HL-60 (cell line): ENCODE measurements around the gene CCDC69.

Experiments used
- DNase-seq, 2 experiments: peaks; one replicate each; pipeline ENCODE4 v3.0.0-alpha.2; 2010 to 2020; ENCODE audit warnings: low read depth in 1 of 2, low spot score in 1 of 2
- H3K27ac ChIP-seq: fragments of 250-450 bp; sonication (Bioruptor Pico); replicated peaks from 2 replicates; pipeline ENCODE4 v1.5.1; 2020; ENCODE audit warnings: mild to moderate bottlenecking, moderate library complexity
- H3K27me3 ChIP-seq: fragments of 250-450 bp; sonication (Bioruptor Pico); 2 replicates; pipeline ENCODE4 v1.5.1; 2021; ENCODE audit warnings: mild to moderate bottlenecking, moderate library complexity; ENCODE audit not compliant: insufficient read depth, poor library complexity, severe bottlenecking
- H3K4me3 ChIP-seq: replicated peaks from 2 replicates; pipeline ENCODE4 v1.5.1; 2011; ENCODE audit warnings: mild to moderate bottlenecking, control low read depth, low read length; ENCODE audit not compliant: insufficient read depth
- GABPA ChIP-seq: IDR thresholded peaks from 2 replicates; pipeline ENCODE4 v1.6.1; 2012; ENCODE audit warnings: low read depth
- POLR2AphosphoS5 ChIP-seq: IDR thresholded peaks from 2 replicates; pipeline ENCODE4 v1.6.1; 2012; ENCODE audit warnings: low read depth
- SPI1 ChIP-seq: IDR thresholded peaks from 2 replicates; pipeline ENCODE4 v1.6.1; 2012; ENCODE audit warnings: low read depth, mild to moderate bottlenecking, borderline replicate concordance
- TF ChIP-seq, protein P1 (sequence below): IDR thresholded peaks from 2 replicates; pipeline ENCODE4 v1.6.1; 2012; ENCODE audit warnings: low read depth; ENCODE audit not compliant: insufficient replicate concordance
- TF ChIP-seq, protein P2 (sequence below): IDR thresholded peaks from one replicate; pipeline ENCODE4 v1.5.1; 2011; ENCODE audit warnings: low read length, control low read depth, inconsistent platforms; ENCODE audit not compliant: insufficient read depth

CCDC69 gene

DNA sequence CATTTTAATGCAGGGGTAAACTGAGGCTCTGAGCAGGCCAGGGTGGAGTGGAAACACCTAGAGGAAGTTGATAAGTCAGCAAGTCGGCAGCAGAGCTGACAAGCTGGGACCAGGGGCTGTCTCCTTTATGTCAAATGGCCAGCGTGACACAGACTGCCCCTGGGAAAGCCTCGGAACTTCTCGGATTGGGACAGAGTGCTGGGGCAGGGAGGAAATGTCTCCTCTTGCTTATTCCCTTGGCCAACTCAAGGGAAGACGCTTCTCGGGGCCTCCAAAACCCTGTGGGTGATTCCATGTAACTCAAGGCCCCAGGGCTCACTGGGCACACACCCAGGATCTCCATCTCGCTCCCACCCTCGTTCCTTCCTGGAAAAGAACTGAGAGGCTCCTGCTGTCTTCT lies 40.9 kb downstream of the CCDC69 start:
- TF ChIP-seq, protein P1, sequence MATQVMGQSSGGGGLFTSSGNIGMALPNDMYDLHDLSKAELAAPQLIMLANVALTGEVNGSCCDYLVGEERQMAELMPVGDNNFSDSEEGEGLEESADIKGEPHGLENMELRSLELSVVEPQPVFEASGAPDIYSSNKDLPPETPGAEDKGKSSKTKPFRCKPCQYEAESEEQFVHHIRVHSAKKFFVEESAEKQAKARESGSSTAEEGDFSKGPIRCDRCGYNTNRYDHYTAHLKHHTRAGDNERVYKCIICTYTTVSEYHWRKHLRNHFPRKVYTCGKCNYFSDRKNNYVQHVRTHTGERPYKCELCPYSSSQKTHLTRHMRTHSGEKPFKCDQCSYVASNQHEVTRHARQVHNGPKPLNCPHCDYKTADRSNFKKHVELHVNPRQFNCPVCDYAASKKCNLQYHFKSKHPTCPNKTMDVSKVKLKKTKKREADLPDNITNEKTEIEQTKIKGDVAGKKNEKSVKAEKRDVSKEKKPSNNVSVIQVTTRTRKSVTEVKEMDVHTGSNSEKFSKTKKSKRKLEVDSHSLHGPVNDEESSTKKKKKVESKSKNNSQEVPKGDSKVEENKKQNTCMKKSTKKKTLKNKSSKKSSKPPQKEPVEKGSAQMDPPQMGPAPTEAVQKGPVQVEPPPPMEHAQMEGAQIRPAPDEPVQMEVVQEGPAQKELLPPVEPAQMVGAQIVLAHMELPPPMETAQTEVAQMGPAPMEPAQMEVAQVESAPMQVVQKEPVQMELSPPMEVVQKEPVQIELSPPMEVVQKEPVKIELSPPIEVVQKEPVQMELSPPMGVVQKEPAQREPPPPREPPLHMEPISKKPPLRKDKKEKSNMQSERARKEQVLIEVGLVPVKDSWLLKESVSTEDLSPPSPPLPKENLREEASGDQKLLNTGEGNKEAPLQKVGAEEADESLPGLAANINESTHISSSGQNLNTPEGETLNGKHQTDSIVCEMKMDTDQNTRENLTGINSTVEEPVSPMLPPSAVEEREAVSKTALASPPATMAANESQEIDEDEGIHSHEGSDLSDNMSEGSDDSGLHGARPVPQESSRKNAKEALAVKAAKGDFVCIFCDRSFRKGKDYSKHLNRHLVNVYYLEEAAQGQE, result no peak
- TF ChIP-seq POLR2AphosphoS5 (no peak), GABPA (no peak), SPI1 (no peak)
- TF ChIP-seq, protein P2, sequence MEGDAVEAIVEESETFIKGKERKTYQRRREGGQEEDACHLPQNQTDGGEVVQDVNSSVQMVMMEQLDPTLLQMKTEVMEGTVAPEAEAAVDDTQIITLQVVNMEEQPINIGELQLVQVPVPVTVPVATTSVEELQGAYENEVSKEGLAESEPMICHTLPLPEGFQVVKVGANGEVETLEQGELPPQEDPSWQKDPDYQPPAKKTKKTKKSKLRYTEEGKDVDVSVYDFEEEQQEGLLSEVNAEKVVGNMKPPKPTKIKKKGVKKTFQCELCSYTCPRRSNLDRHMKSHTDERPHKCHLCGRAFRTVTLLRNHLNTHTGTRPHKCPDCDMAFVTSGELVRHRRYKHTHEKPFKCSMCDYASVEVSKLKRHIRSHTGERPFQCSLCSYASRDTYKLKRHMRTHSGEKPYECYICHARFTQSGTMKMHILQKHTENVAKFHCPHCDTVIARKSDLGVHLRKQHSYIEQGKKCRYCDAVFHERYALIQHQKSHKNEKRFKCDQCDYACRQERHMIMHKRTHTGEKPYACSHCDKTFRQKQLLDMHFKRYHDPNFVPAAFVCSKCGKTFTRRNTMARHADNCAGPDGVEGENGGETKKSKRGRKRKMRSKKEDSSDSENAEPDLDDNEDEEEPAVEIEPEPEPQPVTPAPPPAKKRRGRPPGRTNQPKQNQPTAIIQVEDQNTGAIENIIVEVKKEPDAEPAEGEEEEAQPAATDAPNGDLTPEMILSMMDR, result no peak

DNA sequence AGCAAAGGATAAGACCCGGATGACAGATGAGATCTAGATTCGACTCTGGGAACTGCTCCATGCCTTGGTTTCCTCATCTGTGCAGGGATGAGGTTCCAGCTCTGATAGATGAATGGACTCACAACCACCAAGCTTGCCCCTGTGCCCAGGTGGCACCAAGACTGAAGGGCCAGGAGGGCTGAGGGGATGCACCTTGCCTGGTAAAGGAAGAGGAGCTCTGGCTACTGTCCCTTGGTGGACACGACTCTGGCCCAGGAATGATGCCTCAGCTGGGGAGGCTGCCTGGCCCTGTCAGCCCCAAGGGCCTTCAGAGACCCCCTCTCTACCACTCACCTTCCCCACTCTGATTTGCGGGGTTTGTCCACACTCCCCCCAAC lies 41.4 kb downstream of the CCDC69 start:
- no peak for DNase-seq
- TF ChIP-seq, protein P1, result no peak
- TF ChIP-seq POLR2AphosphoS5 (no peak), SPI1 (no peak), GABPA (no peak)
- TF ChIP-seq, protein P2, result no peak
- Histone ChIP-seq H3K27me3 (no peaks in the 10 kb centered on the region), H3K4me3 (no peak overlapping the region), H3K27ac (no peak overlapping the region)

More for the DNA sequence above, 40.9 kb downstream of the CCDC69 start:
- no peak for DNase-seq
- Histone ChIP-seq H3K27ac (no peak overlapping the region), H3K4me3 (no peak overlapping the region), H3K27me3 (no peaks in the 10 kb centered on the region)

DNA sequence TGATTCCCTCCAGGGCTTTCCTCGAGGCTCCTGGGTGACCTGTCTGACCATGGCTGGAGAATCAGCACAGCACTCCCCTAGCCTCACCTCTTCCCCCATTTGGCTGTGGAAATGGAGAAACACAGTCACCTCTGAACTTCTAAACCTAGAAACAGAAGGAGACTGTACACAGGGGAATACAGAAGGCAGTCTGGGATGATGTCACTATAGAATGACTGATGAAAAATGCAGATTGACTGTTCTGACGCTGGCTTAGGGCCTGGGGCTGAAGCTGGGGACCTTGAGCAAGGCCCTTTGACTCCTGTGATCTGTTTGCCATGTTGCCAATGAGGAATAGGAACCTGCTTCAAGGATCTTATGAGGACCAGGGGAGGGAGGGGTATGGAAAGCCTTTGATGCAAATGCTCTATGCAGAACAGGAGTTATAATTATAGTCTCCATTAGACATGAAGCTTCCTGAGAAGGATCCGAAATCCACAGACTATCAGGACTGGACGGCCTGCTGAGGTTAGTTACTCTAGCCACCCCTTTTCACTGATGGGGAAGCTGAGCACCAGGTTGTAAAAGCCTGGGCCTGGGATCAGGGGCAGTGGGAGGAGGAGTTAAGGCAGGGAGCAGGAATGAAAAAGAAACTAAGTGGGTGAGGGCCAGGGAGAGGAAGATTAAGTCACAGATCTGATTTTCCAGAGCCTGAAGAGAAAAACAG lies 41.9 kb downstream of the CCDC69 start:
- DNase-seq, result no peak
- Histone ChIP-seq H3K27me3 (no peaks in the 10 kb centered on the region), H3K4me3 (no peak overlapping the region), H3K27ac (no peak overlapping the region)
- TF ChIP-seq, protein P1, result no peak
- TF ChIP-seq POLR2AphosphoS5, result no peak
- TF ChIP-seq, protein P2, result no peak
- TF ChIP-seq SPI1, result no peak
- TF ChIP-seq GABPA, result no peak
